Neural progenitor cell (in vitro differentiated cells): ENCODE measurements around the gene COL4A3.

Source experiments
- CTCF ChIP-seq: fragments of 200-600 bp; sonication (generic); IDR thresholded peaks from 2 replicates; pipeline ENCODE4 v1.5.1; 2017; ENCODE audit warnings: antibody characterized with exemption, mild to moderate bottlenecking
- EZH2 ChIP-seq: fragments of 200-600 bp; sonication (generic); IDR thresholded peaks from 2 replicates; pipeline ENCODE4 v1.6.1; 2017; ENCODE audit warnings: antibody characterized with exemption, mild to moderate bottlenecking, moderate library complexity
- EZH2phosphoT487 ChIP-seq: fragments of 200-600 bp; sonication (generic); IDR thresholded peaks from 2 replicates; pipeline ENCODE4 v1.6.1; 2017; ENCODE audit warnings: antibody characterized with exemption

GRCh38 chr2:227256605-227257004 lies 92.2 kb downstream of the COL4A3 start:
- TF ChIP-seq CTCF (no peak), EZH2 (no peak), EZH2phosphoT487 (no peak)
